Measurements from ENCODE around the gene IGLL5. TPM values are rescaled to one million over a fixed set of nuclear protein-coding genes. Genes with fewer than 3 reads are reported as not detected.
"Not testable (repeated sequence)": the region's sequence is repeated elsewhere in the genome, so short reads cannot be mapped to it uniquely, and the experiment has no call there.

Gene IGLL5
- total RNA-seq, 1 donor, result 2.0 TPM

DNA sequence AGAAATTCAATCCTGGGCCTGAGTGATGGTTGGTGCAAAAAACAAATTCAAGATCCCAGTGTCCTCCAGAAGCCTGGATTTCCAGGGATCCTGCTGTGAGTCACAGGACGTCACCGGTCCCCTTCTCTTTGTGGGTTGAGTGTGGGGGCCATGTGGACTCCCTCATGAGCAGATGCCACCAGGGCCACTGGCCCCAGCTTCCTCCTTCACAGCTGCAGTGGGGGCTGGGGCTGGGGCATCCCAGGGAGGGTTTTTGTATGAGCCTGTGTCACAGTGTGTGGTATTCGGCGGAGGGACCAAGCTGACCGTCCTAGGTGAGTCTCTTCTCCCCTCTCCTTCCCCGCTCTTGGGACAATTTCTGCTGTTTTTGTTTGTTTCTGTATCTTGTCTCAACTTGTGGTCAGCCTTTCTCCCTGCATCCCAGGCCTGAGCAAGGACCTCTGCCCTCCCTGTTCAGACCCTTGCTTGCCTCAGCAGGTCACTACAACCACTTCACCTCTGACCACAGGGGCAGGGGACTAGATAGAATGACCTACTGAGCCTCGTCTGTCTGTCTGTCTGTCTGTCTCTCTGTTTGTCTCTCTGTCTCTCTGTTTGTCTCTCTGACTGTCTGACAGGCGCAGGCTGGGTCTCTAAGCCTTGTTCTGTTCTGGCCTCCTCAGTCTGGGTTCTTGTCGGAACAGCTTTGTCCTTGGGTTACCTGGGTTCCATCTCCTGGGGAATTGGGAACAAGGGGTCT, 11.9 kb downstream of the IGLL5 start:
- H3K9me3 ChIP-seq (ENCODE audit: low read depth, low read length); H3K27me3 ChIP-seq (ENCODE audit: insufficient read depth, low read length); H3K4me1 ChIP-seq (ENCODE audit: insufficient read depth, low read length); H3K4me3 ChIP-seq (ENCODE audit: low read length): not testable (repeated sequence)

DNA sequence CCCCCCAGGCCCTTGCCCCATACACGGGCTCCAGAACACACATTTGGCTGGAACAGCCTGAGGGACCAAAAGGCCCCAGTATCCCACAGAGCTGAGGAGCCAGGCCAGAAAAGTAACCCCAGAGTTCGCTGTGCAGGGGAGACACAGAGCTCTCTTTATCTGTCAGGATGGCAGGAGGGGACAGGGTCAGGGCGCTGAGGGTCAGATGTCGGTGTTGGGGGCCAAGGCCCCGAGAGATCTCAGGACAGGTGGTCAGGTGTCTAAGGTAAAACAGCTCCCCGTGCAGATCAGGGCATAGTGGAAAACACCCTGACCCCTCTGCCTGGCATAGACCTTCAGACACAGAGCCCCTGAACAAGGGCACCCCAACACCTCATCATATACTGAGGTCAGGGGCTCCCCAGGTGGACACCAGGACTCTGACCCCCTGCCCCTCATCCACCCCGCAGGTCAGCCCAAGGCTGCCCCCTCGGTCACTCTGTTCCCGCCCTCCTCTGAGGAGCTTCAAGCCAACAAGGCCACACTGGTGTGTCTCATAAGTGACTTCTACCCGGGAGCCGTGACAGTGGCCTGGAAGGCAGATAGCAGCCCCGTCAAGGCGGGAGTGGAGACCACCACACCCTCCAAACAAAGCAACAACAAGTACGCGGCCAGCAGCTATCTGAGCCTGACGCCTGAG, 13.1 kb downstream of the IGLL5 start:
- not testable (repeated sequence) for H3K27me3 ChIP-seq (ENCODE audit: insufficient read depth, low read length); H3K4me3 ChIP-seq (ENCODE audit: low read length); H3K9me3 ChIP-seq (ENCODE audit: low read depth, low read length); H3K4me1 ChIP-seq (ENCODE audit: insufficient read depth, low read length)

GRCh38 chr22:22901578-22902218, 14.1 kb downstream of the IGLL5 start:
- Histone ChIP-seq H3K4me3 (ENCODE audit: low read length) (no peak overlapping the region), H3K4me1 (ENCODE audit: insufficient read depth, low read length) (peaks cover 6% of the 10 kb centered on the region)

DNA sequence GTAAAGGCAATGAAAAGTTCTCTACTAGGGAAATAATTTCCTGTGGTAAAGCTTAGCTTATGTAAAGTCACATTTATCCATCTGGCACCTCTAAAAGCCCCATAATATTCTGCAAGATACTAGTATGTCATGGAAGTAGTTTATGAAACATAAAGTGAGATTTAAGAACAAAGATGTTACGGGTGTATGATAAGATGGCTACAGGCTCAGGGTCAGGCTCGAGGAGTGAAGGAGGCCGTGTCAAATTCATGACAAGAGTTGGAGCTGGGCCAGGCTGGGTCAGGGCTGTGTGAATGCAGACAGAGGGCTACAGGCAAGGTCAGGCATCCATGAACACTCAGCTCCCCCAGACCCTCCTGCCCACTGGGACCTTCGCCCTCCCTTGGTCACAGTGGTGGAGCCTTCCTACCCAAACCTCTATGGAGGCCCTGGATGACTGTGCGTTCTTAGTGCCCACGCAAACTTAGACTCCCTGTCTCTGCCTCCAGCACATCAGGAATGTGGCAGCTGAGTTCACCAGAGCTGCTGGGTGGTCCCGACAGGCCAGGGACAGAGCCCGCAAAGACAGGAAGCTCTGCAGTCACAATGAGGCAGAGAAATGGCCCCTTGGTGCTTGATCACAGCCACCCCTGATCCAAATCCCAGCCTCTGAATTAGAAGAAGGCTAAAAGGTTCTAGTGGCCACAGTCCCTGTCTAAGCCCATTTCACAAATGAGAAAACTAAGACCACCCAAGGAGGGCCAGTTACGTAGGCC, 14.8 kb downstream of the IGLL5 start:
- Histone ChIP-seq H3K4me3 (ENCODE audit: low read length) (no peak overlapping the region), H3K4me1 (ENCODE audit: insufficient read depth, low read length) (peaks cover 6% of the 10 kb centered on the region), H3K9me3 (ENCODE audit: low read depth, low read length) (no peaks in the 10 kb centered on the region), H3K27me3 (ENCODE audit: insufficient read depth, low read length) (no peaks in the 10 kb centered on the region)

More at GRCh38 chr22:22901578-22902218, 14.1 kb downstream of the IGLL5 start:
- Histone ChIP-seq H3K9me3 (ENCODE audit: low read depth, low read length) (no peaks in the 10 kb centered on the region), H3K27me3 (ENCODE audit: insufficient read depth, low read length) (no peaks in the 10 kb centered on the region)

- no peak overlapping the region for H3K4me3 ChIP-seq (ENCODE audit: low read length)
- H3K9me3 ChIP-seq (ENCODE audit: low read depth, low read length), result no peaks in the 10 kb centered on the region
- peaks cover 6% of the 10 kb centered on the region for H3K4me1 ChIP-seq (ENCODE audit: insufficient read depth, low read length)
- H3K27me3 ChIP-seq (ENCODE audit: insufficient read depth, low read length), result no peaks in the 10 kb centered on the region
Measured at GRCh38 chr22:22903355-22903777, 15.8 kb downstream of the IGLL5 start.

- H3K27me3 ChIP-seq (ENCODE audit: insufficient read depth, low read length); H3K4me3 ChIP-seq (ENCODE audit: low read length); H3K9me3 ChIP-seq (ENCODE audit: low read depth, low read length); H3K4me1 ChIP-seq (ENCODE audit: insufficient read depth, low read length): not testable (repeated sequence)
Measured at GRCh38 chr22:22903781-22904192, 16.2 kb downstream of the IGLL5 start.

DNA sequence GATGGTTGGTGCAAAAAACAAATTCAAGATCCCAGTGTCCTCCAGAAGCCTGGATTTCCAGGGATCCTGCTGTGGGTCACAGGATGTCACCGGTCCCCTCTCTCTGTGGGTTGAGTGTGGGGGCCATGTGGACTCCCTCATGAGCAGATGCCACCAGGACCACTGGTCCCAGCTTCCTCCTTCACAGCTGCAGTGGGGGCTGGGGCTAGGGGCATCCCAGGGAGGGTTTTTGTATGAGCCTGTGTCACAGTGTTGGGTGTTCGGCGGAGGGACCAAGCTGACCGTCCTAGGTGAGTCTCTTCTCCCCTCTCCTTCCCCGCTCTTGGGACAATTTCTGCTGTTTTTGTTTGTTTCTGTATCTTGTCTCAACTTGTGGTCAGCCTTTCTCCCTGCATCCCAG, 17.1 kb downstream of the IGLL5 start:
- H3K4me1 ChIP-seq (ENCODE audit: insufficient read depth, low read length); H3K4me3 ChIP-seq (ENCODE audit: low read length); H3K9me3 ChIP-seq (ENCODE audit: low read depth, low read length); H3K27me3 ChIP-seq (ENCODE audit: insufficient read depth, low read length): not testable (repeated sequence)

DNA sequence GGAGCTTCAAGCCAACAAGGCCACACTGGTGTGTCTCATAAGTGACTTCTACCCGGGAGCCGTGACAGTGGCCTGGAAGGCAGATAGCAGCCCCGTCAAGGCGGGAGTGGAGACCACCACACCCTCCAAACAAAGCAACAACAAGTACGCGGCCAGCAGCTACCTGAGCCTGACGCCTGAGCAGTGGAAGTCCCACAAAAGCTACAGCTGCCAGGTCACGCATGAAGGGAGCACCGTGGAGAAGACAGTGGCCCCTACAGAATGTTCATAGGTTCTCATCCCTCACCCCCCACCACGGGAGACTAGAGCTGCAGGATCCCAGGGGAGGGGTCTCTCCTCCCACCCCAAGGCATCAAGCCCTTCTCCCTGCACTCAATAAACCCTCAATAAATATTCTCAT, 18.8 kb downstream of the IGLL5 start:
- H3K4me3 ChIP-seq (ENCODE audit: low read length); H3K27me3 ChIP-seq (ENCODE audit: insufficient read depth, low read length); H3K9me3 ChIP-seq (ENCODE audit: low read depth, low read length): not testable (repeated sequence)
- H3K4me1 ChIP-seq (ENCODE audit: insufficient read depth, low read length), result peaks cover 15% of the 10 kb centered on the region

GRCh38 chr22:22906907-22907550, 19.4 kb downstream of the IGLL5 start:
- no peak overlapping the region for H3K4me3 ChIP-seq (ENCODE audit: low read length)
- no peaks in the 10 kb centered on the region for H3K27me3 ChIP-seq (ENCODE audit: insufficient read depth, low read length)
- no peaks in the 10 kb centered on the region for H3K9me3 ChIP-seq (ENCODE audit: low read depth, low read length)
- H3K4me1 ChIP-seq (ENCODE audit: insufficient read depth, low read length), result peaks cover 18% of the 10 kb centered on the region

DNA sequence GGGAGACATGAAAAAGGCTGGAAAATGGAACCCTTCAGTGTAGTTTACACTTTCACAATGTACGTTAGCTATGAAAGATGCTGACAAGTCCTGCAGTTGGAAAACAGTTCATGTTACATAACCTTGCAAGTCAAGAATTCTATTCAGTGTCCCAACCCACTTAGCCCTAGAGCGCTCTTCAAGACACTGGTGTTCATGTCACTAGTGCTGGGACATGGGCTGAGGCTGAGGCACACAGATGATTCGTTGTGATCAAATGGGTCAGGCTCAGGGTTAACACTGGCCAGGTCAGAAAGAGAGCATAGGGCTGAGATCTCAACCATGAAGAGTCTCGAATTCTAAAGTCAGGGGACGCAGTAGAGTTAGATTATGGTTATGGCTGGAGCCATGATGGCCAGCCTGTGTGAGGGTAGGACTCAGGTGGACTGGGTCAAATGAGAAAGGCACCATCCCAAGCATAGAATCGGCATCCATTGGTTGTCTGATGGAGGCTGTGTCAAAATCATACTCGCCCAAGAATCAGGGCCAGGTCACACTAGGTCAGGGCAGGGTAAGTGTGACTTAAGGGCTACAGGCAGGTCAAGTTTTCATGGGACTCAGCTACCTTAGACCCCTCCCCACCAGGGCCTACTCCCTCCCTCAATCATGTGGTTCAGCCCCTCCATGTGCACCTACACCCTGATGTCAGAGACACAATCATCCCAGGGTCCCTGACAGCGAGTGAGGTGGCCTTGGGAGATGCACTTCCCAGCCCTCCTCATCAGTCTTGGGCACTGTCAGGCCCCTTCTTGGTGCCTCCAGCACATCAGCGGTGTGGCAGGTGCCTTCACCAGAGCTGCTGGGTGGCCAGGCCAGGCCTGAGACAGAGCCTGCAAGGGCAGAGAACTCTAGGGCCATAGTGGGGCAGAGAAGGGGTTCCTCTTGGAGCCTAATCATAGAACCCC, 20.2 kb downstream of the IGLL5 start:
- Histone ChIP-seq H3K4me3 (ENCODE audit: low read length) (no peak overlapping the region), H3K4me1 (ENCODE audit: insufficient read depth, low read length) (peaks cover 18% of the 10 kb centered on the region), H3K9me3 (ENCODE audit: low read depth, low read length) (no peaks in the 10 kb centered on the region), H3K27me3 (ENCODE audit: insufficient read depth, low read length) (no peaks in the 10 kb centered on the region)

DNA sequence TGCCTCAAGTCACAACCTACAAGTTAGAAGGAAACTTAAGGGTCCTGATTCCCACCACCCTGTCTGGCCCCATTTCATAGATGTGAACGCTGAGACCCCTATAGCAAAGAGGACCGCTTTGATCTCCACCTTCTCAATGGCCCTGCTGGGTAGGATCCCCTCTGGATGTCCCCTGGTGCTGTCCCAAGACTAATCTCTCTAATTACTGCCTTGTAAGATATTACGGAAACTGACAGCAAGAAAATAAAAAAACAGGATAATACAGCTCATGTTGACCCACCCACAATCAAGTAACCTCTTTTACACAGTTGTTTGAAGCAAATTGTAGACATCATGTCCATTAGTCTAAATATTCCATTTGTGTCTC, 20.9 kb downstream of the IGLL5 start:
- Histone ChIP-seq H3K27me3 (ENCODE audit: insufficient read depth, low read length) (no peaks in the 10 kb centered on the region), H3K9me3 (ENCODE audit: low read depth, low read length) (no peaks in the 10 kb centered on the region), H3K4me1 (ENCODE audit: insufficient read depth, low read length) (peaks cover 17% of the 10 kb centered on the region), H3K4me3 (ENCODE audit: low read length) (no peak overlapping the region)

DNA sequence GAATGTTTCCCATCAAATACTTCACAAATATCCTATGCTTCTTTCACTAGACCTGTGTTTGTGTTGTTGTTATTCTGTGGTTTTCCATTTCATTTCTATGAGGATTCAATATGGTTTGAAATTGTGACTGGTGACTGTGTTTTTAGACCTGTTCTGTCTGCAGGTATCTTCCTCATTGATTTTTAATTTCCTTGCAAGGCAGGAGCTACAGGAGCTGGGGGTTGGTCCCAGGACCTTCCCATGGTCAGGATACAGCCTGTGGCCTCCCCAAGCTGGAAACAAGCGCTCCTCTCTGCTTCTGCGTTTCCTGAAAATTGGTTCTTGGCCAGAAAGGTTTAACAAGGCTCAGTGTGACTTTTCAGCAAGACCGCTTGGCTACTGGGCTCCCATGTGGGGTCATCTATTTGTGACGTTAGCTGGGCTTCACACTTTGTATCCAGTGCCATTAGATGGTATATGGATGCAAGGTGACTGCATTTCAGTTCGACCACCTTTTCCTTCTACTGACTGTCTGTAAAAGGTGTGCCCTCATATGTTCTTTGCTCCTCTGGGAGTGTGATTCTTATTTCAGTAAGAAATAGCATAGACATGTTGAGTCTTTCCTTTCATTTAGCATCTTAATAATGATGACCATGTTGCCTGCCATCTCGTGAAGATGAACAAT, 21.5 kb downstream of the IGLL5 start:
- Histone ChIP-seq H3K9me3 (ENCODE audit: low read depth, low read length) (no peaks in the 10 kb centered on the region), H3K4me1 (ENCODE audit: insufficient read depth, low read length) (peaks cover 21% of the 10 kb centered on the region), H3K27me3 (ENCODE audit: insufficient read depth, low read length) (no peaks in the 10 kb centered on the region), H3K4me3 (ENCODE audit: low read length) (no peak overlapping the region)

DNA sequence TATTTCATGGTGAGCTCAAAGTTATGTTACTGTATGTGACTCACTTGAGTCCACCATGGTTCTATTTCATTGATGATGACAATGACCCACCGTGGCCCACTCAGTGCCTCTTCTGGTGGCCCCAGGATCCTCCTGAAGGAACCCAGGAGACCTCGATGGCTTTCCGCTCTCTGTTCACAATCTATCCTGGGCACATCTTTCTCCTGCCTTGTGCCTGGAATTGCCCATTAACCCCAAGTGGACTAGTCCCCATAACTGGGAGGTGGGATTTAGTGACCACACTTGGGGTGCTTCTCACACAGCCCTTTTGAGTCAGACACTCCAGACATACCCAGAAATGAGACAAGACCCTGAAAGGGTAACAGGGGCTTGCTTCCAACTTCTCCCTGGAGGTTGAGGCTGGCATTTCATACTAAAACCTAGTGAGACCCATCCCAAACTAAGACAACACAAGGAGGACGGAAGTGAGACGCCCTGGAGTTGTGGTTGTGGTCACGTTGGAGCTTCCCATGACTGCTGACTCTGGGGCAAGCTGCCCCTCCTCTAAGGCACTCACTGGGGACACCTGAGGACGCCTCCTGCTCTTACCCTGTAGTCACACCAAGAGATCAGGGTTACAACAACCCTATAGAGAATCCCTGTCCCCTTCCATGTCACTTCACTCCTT, 22.1 kb downstream of the IGLL5 start:
- H3K9me3 ChIP-seq (ENCODE audit: low read depth, low read length), result no peaks in the 10 kb centered on the region
- H3K27me3 ChIP-seq (ENCODE audit: insufficient read depth, low read length), result no peaks in the 10 kb centered on the region
- no peak overlapping the region for H3K4me3 ChIP-seq (ENCODE audit: low read length)
- H3K4me1 ChIP-seq (ENCODE audit: insufficient read depth, low read length), result peaks cover 26% of the 10 kb centered on the region
